NCI-H774 (cell line): ENCODE measurements around the gene PCDHA7.
"Not testable (repeated sequence)": the region's sequence is repeated elsewhere in the genome, so short reads cannot be mapped to it uniquely, and the experiment has no call there.

Source experiments
- DNase-seq: peaks from one replicate; lab custom pipeline; 2025; lab: John Stamatoyannopoulos, UW

PCDHA7 gene

GRCh38 chr5:140862441-140863295 is 28.6 kb downstream of the PCDHA7 start:
- no peak for DNase-seq

- DNase-seq: no peak
Measured at GRCh38 chr5:140868721-140869554, 34.9 kb downstream of the PCDHA7 start, which contains the start of gene PCDHA11. PCDHA11 (plus strand) TSS chr5:140868957; CDS start chr5:140869104, 147 bp downstream.

- no peak for DNase-seq
Measured at GRCh38 chr5:140869555-140869886, 35.5 kb downstream of the PCDHA7 start.

DNA sequence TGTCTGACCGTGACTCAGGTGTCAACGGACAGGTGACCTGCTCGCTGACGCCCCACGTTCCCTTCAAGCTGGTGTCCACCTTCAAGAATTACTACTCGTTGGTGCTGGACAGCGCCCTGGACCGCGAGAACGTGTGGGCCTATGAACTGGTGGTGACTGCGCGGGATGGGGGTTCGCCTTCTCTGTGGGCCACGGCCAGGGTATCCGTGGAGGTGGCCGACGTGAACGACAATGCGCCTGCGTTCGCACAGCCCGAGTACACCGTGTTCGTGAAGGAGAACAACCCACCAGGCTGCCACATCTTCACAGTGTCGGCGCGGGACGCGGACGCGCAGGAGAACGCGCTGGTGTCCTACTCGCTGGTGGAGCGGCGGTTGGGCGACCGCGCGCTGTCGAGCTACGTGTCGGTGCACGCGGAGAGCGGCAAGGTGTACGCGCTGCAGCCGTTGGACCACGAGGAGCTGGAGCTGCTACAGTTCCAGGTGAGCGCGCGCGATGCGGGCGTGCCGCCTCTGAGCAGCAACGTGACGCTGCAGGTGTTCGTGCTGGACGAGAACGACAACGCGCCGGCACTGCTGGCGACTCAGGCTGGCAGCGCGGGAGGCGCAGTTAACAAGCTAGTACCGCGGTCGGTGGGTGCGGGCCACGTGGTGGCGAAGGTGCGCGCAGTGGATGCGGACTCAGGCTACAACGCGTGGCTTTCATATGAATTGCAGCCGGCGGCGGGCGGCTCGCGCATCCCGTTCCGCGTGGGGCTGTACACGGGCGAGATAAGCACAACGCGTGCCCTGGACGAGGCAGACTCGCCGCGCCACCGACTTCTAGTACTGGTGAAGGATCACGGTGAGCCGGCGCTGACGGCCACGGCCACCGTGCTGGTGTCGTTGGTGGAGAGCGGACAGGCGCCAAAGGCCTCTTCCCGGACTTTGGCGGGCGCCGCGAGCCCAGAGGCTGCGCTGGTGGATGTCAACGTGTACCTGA is 36.4 kb downstream of the PCDHA7 start:
- DNase-seq: no peak

- no peak for DNase-seq
Measured at GRCh38 chr5:140875085-140876065, 41.3 kb downstream of the PCDHA7 start, which contains the start of gene PCDHA12. PCDHA12 (plus strand) TSS chr5:140875308; CDS start chr5:140875473, 165 bp downstream.

DNA sequence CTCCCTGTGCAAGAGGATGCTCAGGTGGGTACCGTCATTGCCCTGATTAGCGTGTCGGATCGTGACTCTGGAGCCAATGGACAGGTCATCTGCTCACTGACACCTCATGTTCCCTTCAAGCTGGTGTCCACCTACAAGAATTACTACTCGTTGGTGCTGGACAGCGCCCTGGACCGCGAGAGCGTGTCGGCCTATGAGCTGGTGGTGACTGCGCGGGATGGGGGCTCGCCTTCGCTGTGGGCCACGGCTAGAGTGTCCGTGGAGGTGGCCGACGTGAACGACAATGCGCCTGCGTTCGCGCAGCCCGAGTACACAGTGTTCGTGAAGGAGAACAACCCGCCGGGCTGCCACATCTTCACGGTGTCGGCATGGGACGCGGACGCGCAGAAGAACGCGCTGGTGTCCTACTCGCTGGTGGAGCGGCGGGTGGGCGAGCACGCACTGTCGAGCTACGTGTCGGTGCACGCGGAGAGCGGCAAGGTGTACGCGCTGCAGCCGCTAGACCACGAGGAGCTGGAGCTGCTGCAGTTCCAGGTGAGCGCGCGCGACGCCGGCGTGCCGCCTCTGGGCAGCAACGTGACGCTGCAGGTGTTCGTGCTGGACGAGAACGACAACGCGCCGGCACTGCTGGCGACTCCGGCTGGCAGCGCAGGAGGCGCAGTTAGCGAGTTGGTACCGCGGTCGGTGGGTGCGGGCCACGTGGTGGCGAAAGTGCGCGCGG is 42.6 kb downstream of the PCDHA7 start:
- DNase-seq: not testable (repeated sequence)

DNA sequence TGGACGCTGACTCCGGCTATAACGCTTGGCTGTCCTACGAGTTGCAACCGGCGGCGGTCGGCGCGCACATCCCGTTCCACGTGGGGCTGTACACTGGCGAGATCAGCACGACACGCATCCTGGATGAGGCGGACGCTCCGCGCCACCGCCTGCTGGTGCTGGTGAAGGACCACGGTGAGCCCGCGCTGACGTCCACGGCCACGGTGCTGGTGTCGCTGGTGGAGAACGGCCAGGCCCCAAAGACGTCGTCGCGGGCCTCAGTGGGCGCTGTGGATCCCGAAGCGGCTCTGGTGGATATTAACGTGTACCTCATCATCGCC is 43.2 kb downstream of the PCDHA7 start:
- no peak for DNase-seq

DNA sequence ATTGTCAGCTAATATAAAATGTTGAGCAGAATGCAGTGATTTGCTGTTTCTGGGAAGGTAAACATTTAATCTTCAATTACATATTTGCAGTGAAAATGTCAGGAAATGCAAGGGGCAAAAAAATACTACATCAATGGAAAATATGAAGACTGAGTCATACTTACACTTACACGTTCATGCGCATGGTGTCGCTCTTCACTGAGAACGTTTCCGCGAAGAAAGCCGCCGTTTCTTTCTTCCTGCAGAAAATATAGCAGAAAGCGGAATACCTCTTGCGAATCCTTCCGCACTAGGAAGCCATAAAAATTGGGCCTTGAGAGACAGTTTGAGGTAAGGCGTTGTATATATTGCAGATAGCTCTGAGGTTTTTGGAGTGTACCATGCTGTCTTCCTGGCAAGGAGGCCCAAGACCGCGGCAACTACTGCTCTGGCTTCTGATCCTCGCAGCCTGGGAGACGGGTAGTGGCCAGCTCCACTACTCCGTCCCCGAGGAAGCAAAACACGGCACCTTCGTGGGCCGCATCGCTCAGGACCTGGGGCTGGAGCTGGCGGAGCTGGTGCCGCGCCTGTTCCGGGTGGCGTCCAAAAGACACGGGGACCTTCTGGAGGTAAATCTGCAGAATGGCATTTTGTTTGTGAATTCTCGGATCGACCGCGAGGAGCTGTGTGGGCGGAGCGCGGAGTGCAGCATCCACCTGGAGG is 48.0 kb downstream of the PCDHA7 start, which contains the start of gene PCDHA13:
Gene PCDHA13 (plus strand): TSS at position 236 of the 702 bp plus-strand sequence. CDS start 145 bp downstream, at position 381.
- no peak for DNase-seq

DNA sequence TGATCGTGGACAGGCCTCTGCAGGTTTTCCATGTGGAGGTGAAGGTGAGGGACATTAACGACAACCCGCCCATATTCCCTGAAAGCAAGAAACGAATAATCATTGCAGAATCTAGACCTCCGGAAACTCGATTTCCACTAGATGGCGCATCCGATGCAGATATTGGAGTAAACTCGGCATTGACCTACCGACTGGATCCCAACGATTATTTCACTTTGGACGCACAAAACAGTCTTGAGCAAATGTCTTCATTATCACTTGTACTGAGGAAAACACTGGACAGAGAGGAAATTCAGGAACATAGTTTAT is 48.5 kb downstream of the PCDHA7 start:
- DNase-seq: no peak

- no peak for DNase-seq
Measured at GRCh38 chr5:140883373-140883772, 49.3 kb downstream of the PCDHA7 start.

GRCh38 chr5:140883927-140884697 is 50.0 kb downstream of the PCDHA7 start:
- no peak for DNase-seq
